ENCODE data around the gene RFX3. TPM values are rescaled to one million over a fixed set of nuclear protein-coding genes. Genes with fewer than 3 reads are reported as not detected.

Gene RFX3
- total and polyA plus RNA-seq, 2 of the 13 experiments (the other 11 are each of a cell fraction or from before 2014, with no cell fraction given): 2.7 to 5.3 TPM

DNA sequence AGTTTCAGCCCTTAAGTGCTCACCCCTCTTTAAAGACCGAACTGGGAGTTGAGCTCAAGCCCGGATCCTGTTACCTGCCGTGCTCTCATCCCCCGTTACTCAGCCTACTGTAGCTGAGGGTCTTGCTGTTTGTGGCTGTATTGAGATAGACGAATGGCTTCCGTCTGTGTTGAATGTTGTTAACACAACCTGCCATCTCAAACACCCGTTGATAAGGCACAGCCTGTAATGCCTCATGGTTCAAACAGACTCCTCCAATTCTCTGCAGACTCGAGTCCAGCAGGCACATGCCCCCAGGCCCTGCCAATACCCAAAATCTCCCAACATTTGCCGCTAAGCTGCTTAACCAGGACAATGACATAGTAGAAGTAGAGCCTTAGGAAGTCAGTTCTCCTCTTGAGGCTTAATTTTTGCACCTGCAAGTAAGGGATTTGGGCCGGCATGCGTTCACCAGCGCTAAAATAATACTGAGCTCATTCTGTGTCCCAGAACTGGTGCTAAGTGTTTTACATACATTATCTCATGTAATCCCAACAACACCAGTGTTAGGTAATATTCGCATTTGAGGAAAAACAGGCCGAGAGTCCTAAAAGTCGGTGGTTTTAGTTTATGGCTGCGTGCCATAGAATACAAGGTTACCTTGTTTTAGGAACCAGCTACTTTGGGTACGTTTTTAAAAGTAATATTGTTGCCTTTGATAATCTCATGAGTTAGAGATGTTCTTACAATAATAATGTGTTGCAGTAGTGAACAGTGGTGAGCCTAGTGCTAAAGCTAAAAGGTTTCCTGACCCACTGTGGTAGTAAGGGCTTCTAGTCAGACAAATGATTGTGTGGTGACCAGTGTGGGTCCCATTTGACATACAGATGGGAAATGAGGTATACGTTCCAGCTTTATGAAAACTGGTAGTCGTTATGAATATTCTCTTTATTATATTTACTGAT lies 1.5 kb upstream of the RFX3 start:
- ChIA-PET POLR2A (interaction anchor here (0.8 to 2.3 kb wide), 12 partner anchors 10 to 1151 kb away, joined by 3 to 23 read pairs (median 4); partner anchors contain the start of gene PUM3), CTCF (ENCODE audit: low intra/inter-chr PET ratio, low total read pairs) (no interaction called here)
- FAIRE-seq (no peak), ATAC-seq (peak; percentile 28; the same call in 2 of the 3 replicates), DNase-seq (ENCODE audit: low spot score) (peak; percentile 28)
- WGBS (ENCODE audit: low lambda C conversion rate): 3% methylated on average over 18 of the region's 19 CpGs
- no peaks in the 10 kb centered on the region for H4K20me1 ChIP-seq (ENCODE audit: insufficient read depth, low read length)
- H2AFZ ChIP-seq (ENCODE audit: low read length): no peak overlapping the region
- peak overlapping the region; percentile 72 to 99 (median 77) for H3K4me3 ChIP-seq (replicated peaks in 1 of 3; ENCODE audit: insufficient read depth in 1 of 3, low read depth in 2 of 3, low read length in 3 of 3)
- H3K79me2 ChIP-seq (ENCODE audit: insufficient read depth, low read length): peaks cover 62% of the 10 kb centered on the region
- TSS peak; percentile 62 for BruUV-seq (replicated peaks)
- peak overlapping the region; percentile 86 for H3K4me2 ChIP-seq (ENCODE audit: low read depth, low read length)
- intact Hi-C loops (cut with micrococcal nuclease; ENCODE audit: unreplicated experiment): loop anchor here (1.0 to 10.0 kb wide), 3 partner anchors 683 to 1150 kb away; partner anchors contain the start of genes CDC37L1, GLIS3 and PUM3
- H3K27me3 ChIP-seq (ENCODE audit: control insufficient read depth in 1 of 2, insufficient read depth in 2 of 2, low read length in 2 of 2): no peaks in the 10 kb centered on the region; a peak in 1 of 5 replicates
- 0 out of 5 replicates have a peak, but pooled peaks cover 0 to 4% of the 10 kb centered on the region in 2 experiments for H3K36me3 ChIP-seq (replicated peaks in 1 of 2; ENCODE audit: control insufficient read depth in 1 of 2, insufficient read depth in 2 of 2, low read length in 2 of 2)
- H3K9me3 ChIP-seq (ENCODE audit: low read length): no peaks in the 10 kb centered on the region
- H3K27ac ChIP-seq (ENCODE audit: extremely low read length, insufficient read depth, low read length): peak overlapping the region; percentile 100
- peaks cover 45% of the 10 kb centered on the region for H3K4me1 ChIP-seq (ENCODE audit: insufficient read depth, low read length)
- peak overlapping the region; percentile 100 for H3K9ac ChIP-seq (ENCODE audit: insufficient read depth, low read depth, low read length)
- in situ Hi-C loops (cut with HindIII; ENCODE audit: extremely low pct_ligation_motif_present, low pct_unique_long_range_greater_than_20kb): no loop called here
- TF ChIP-seq ATF7-NPFF (CRISPR knock-in tag; IDR thresholded peaks at IDR 0.05; ENCODE audit: low read depth) (0 out of 2 replicates have a peak, but pooled peaks have one; percentile 18), POLR2A (IDR thresholded peaks at IDR 0.05; ENCODE audit: insufficient read depth in 1 of 2, low read depth in 2 of 2, low read length in 2 of 2) (peak; percentile 22 to 43; a peak in 1 of 4 replicates), GZF1 (CRISPR knock-in tag; IDR thresholded peaks at IDR 0.05) (0 out of 2 replicates have a peak, but pooled peaks have one; percentile 43), SMYD3 (CRISPR knock-in tag; IDR thresholded peaks at IDR 0.05) (0 out of 2 replicates have a peak, but pooled peaks have one; percentile 48), ZNF777 (CRISPR knock-in tag; IDR thresholded peaks at IDR 0.05) (peak; percentile 11; the same call in 1 of the 2 replicates), ZNF501 (CRISPR knock-in tag; IDR thresholded peaks at IDR 0.05) (peak; percentile 12; the same call in 1 of the 2 replicates)
- TF ChIP-seq, protein P1, sequence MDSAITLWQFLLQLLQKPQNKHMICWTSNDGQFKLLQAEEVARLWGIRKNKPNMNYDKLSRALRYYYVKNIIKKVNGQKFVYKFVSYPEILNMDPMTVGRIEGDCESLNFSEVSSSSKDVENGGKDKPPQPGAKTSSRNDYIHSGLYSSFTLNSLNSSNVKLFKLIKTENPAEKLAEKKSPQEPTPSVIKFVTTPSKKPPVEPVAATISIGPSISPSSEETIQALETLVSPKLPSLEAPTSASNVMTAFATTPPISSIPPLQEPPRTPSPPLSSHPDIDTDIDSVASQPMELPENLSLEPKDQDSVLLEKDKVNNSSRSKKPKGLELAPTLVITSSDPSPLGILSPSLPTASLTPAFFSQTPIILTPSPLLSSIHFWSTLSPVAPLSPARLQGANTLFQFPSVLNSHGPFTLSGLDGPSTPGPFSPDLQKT (CRISPR knock-in tag; IDR thresholded peaks at IDR 0.05; ENCODE audit: borderline replicate concordance): no peak
- TF ChIP-seq, protein P2, sequence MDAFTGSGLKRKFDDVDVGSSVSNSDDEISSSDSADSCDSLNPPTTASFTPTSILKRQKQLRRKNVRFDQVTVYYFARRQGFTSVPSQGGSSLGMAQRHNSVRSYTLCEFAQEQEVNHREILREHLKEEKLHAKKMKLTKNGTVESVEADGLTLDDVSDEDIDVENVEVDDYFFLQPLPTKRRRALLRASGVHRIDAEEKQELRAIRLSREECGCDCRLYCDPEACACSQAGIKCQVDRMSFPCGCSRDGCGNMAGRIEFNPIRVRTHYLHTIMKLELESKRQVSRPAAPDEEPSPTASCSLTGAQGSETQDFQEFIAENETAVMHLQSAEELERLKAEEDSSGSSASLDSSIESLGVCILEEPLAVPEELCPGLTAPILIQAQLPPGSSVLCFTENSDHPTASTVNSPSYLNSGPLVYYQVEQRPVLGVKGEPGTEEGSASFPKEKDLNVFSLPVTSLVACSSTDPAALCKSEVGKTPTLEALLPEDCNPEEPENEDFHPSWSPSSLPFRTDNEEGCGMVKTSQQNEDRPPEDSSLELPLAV (CRISPR knock-in tag; conservative IDR thresholded peaks at IDR 0.05; ENCODE audit: low read depth): no peak
- TF ChIP-seq, protein P3, sequence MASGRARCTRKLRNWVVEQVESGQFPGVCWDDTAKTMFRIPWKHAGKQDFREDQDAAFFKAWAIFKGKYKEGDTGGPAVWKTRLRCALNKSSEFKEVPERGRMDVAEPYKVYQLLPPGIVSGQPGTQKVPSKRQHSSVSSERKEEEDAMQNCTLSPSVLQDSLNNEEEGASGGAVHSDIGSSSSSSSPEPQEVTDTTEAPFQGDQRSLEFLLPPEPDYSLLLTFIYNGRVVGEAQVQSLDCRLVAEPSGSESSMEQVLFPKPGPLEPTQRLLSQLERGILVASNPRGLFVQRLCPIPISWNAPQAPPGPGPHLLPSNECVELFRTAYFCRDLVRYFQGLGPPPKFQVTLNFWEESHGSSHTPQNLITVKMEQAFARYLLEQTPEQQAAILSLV (CRISPR knock-in tag; IDR thresholded peaks at IDR 0.05; ENCODE audit: borderline replicate concordance): no peak
- TF ChIP-seq, protein P4, sequence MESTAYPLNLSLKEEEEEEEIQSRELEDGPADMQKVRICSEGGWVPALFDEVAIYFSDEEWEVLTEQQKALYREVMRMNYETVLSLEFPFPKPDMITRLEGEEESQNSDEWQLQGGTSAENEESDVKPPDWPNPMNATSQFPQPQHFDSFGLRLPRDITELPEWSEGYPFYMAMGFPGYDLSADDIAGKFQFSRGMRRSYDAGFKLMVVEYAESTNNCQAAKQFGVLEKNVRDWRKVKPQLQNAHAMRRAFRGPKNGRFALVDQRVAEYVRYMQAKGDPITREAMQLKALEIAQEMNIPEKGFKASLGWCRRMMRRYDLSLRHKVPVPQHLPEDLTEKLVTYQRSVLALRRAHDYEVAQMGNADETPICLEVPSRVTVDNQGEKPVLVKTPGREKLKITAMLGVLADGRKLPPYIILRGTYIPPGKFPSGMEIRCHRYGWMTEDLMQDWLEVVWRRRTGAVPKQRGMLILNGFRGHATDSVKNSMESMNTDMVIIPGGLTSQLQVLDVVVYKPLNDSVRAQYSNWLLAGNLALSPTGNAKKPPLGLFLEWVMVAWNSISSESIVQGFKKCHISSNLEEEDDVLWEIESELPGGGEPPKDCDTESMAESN (CRISPR knock-in tag; conservative IDR thresholded peaks at IDR 0.05): no peak
- TF ChIP-seq, protein P5, sequence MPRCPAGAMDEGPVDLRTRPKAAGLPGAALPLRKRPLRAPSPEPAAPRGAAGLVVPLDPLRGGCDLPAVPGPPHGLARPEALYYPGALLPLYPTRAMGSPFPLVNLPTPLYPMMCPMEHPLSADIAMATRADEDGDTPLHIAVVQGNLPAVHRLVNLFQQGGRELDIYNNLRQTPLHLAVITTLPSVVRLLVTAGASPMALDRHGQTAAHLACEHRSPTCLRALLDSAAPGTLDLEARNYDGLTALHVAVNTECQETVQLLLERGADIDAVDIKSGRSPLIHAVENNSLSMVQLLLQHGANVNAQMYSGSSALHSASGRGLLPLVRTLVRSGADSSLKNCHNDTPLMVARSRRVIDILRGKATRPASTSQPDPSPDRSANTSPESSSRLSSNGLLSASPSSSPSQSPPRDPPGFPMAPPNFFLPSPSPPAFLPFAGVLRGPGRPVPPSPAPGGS (CRISPR knock-in tag; IDR thresholded peaks at IDR 0.05): 0 out of 2 replicates have a peak, but pooled peaks have one; percentile 15

Data from HepG2 (cell line).